GM21737 (cell line): ENCODE measurements around the gene HYCC1.

ENCODE experiments used
- ATAC-seq: cut with Tn5 transposase; IDR thresholded peaks from one replicate; pipeline ENCODE4 v1.9.1; 2021; ENCODE audit warnings: mild to moderate bottlenecking, moderate library complexity; ENCODE audit not compliant: unreplicated experiment

Gene HYCC1

GRCh38 chr7:23017309-23017708 lies 3.4 kb upstream of the HYCC1 start:
- ATAC-seq: no peak

- ATAC-seq: no peak
Observed at GRCh38 chr7:23016345-23017253, 2.7 kb upstream of the HYCC1 start.

- no peak for ATAC-seq
Observed at GRCh38 chr7:23014681-23015080, 751 bp upstream of the HYCC1 start.

- ATAC-seq: peak; percentile 2
Observed at GRCh38 chr7:23012908-23013714, 819 bp downstream of the HYCC1 start.

GRCh38 chr7:23012186-23012585 lies 1.7 kb downstream of the HYCC1 start:
- no peak for ATAC-seq

GRCh38 chr7:23011222-23011924 lies 2.6 kb downstream of the HYCC1 start:
- ATAC-seq: no peak

- ATAC-seq: no peak
Observed at GRCh38 chr7:23009303-23009702, 4.6 kb downstream of the HYCC1 start.

GRCh38 chr7:23004247-23004520 lies 9.7 kb downstream of the HYCC1 start:
- no peak for ATAC-seq

GRCh38 chr7:23003505-23004246 lies 10.3 kb downstream of the HYCC1 start:
- ATAC-seq: no peak

- no peak for ATAC-seq
Observed at GRCh38 chr7:23002698-23003097, 11.2 kb downstream of the HYCC1 start.

GRCh38 chr7:23001610-23002009 lies 12.3 kb downstream of the HYCC1 start:
- no peak for ATAC-seq

- no peak for ATAC-seq
Observed at GRCh38 chr7:23000597-23001360, 13.2 kb downstream of the HYCC1 start.

GRCh38 chr7:22998519-22998896 lies 15.4 kb downstream of the HYCC1 start:
- ATAC-seq: no peak

- ATAC-seq: no peak
Observed at GRCh38 chr7:22997871-22998518, 15.9 kb downstream of the HYCC1 start.

- ATAC-seq: no peak
Observed at GRCh38 chr7:22996470-22996869, 17.5 kb downstream of the HYCC1 start.

GRCh38 chr7:22995011-22995410 lies 18.9 kb downstream of the HYCC1 start:
- ATAC-seq: no peak

GRCh38 chr7:22992874-22993840 lies 20.8 kb downstream of the HYCC1 start:
- ATAC-seq: peak; percentile 76

- ATAC-seq: no peak
Observed at GRCh38 chr7:22990588-22990949, 23.4 kb downstream of the HYCC1 start.
